OCI-LY7 (cell line): Measurements from ENCODE around the gene UBE2S.

Experiments used
- CTCF ChIP-seq: fragments of 200-600 bp; sonication (generic); conservative IDR thresholded peaks from 2 replicates; pipeline ENCODE4 v1.5.1; 2014; ENCODE audit warnings: mild to moderate bottlenecking, antibody characterized with exemption, low read length, moderate library complexity, mixed read lengths
- EZH2phosphoT487 ChIP-seq: fragments of 200-600 bp; sonication (generic); IDR thresholded peaks from 2 replicates; pipeline ENCODE4 v1.6.1; 2018; ENCODE audit warnings: low read depth, borderline replicate concordance, mild to moderate bottlenecking, mixed run types, antibody characterized with exemption, low read length, moderate library complexity, mixed read lengths

- TF ChIP-seq CTCF (no peak), EZH2phosphoT487 (no peak)
Observed at GRCh38 chr19:55354698-55355212, 52.8 kb downstream of the UBE2S start, which contains the start of gene COX6B2.
